AG10803 (cell line): Measurements from ENCODE around the gene NR4A1.

Source experiments
- DNase-seq: peaks from one replicate; pipeline ENCODE4 v3.0.0; 2010; ENCODE audit warnings: low read depth
- H3K4me3 ChIP-seq: 2 replicates; pipeline ENCODE4 v1.5.1; 2011; ENCODE audit warnings: mild to moderate bottlenecking, low read length, control low read depth
- CTCF ChIP-seq: conservative IDR thresholded peaks from 2 replicates; pipeline ENCODE4 v1.5.1; 2011; ENCODE audit warnings: mild to moderate bottlenecking, low read length, control low read depth, inconsistent platforms

NR4A1 gene

GRCh38 chr12:52076811-52077210 lies 25.6 kb downstream of the NR4A1 start:
- no peak for TF ChIP-seq CTCF
- no peak for DNase-seq
- no peak overlapping the region for H3K4me3 ChIP-seq

GRCh38 chr12:52078276-52078675 lies 27.0 kb downstream of the NR4A1 start:
- no peak overlapping the region for H3K4me3 ChIP-seq
- DNase-seq: no peak
- TF ChIP-seq CTCF: no peak

- H3K4me3 ChIP-seq: no peak within 1 kb of the TSS
- no peak for TF ChIP-seq CTCF
- DNase-seq: no peak
These were observed 28.5 kb downstream of the NR4A1 start, which contains the start of gene SMIM41 for GRCh38 chr12:52079576-52080402. SMIM41 (plus strand) TSS chr12:52079704; CDS start chr12:52079780, 76 bp downstream.

- DNase-seq: no peak
- H3K4me3 ChIP-seq: no peak overlapping the region
- no peak for TF ChIP-seq CTCF
These were observed 29.4 kb downstream of the NR4A1 start for GRCh38 chr12:52080403-52081251.

GRCh38 chr12:52081263-52081733 lies 30.1 kb downstream of the NR4A1 start:
- no peak for DNase-seq
- no peak overlapping the region for H3K4me3 ChIP-seq

GRCh38 chr12:52082026-52082668 lies 30.9 kb downstream of the NR4A1 start:
- no peak overlapping the region for H3K4me3 ChIP-seq
- TF ChIP-seq CTCF: no peak
- peak; percentile 86 for DNase-seq

More at GRCh38 chr12:52081263-52081733, 30.1 kb downstream of the NR4A1 start:
- TF ChIP-seq CTCF: no peak
